Loucy (cell line): ENCODE results near the gene PCID2.

Experiments used
- H2AFZ ChIP-seq: fragments of 200-600 bp; sonication (generic); 2 replicates; pipeline ENCODE4 v1.6.0; 2016; ENCODE audit warnings: antibody characterized with exemption, mild to moderate bottlenecking, low read length, moderate library complexity
- H3F3A ChIP-seq: fragments of 200-600 bp; 2 replicates; pipeline ENCODE4 v1.6.0; 2016; ENCODE audit warnings: antibody characterized with exemption, low read depth, mild to moderate bottlenecking
- H3K27me3 ChIP-seq: fragments of 200-600 bp; sonication (generic); 2 replicates; pipeline ENCODE4 v1.6.1; 2014; ENCODE audit warnings: low read length, mild to moderate bottlenecking; ENCODE audit not compliant: insufficient read depth, poor library complexity, severe bottlenecking
- H3K36me3 ChIP-seq: fragments of 200-600 bp; sonication (generic); 2 replicates; pipeline ENCODE4 v1.6.1; 2016; ENCODE audit warnings: low read length; ENCODE audit not compliant: insufficient read depth
- H3K4me1 ChIP-seq: fragments of 200-600 bp; sonication (generic); 2 replicates; pipeline ENCODE4 v1.5.1; 2014; ENCODE audit warnings: low read length, mild to moderate bottlenecking; ENCODE audit not compliant: insufficient read depth, poor library complexity, severe bottlenecking
- H3K4me2 ChIP-seq: fragments of 200-600 bp; sonication (generic); 2 replicates; pipeline ENCODE4 v1.6.0; 2014; ENCODE audit warnings: antibody characterized with exemption, low read length, low read depth, mild to moderate bottlenecking; ENCODE audit not compliant: poor library complexity, severe bottlenecking
- H3K4me3 ChIP-seq: fragments of 200-600 bp; sonication (generic); 2 replicates; pipeline ENCODE4 v1.5.1; 2014; ENCODE audit warnings: low read length, mild to moderate bottlenecking, mixed read lengths; ENCODE audit not compliant: poor library complexity, severe bottlenecking
- H3K79me2 ChIP-seq: fragments of 200-600 bp; sonication (generic); 2 replicates; pipeline ENCODE4 v1.6.1; 2014; ENCODE audit warnings: low read length; ENCODE audit not compliant: insufficient read depth
- H3K9ac ChIP-seq: fragments of 200-600 bp; sonication (generic); 2 replicates; pipeline ENCODE4 v1.6.0; 2014; ENCODE audit warnings: mild to moderate bottlenecking, low read depth, low read length, moderate library complexity; ENCODE audit not compliant: poor library complexity, severe bottlenecking
- H3K9me2 ChIP-seq: fragments of 200-600 bp; sonication (generic); replicated peaks from 2 replicates; pipeline ENCODE4 v1.6.1; 2016; ENCODE audit warnings: low read depth, low read length, mixed read lengths
- H3K9me3 ChIP-seq: fragments of 200-600 bp; sonication (generic); 2 replicates; pipeline ENCODE4 v1.6.1; 2014; ENCODE audit warnings: mild to moderate bottlenecking, antibody characterized with exemption, low read length, low read depth; ENCODE audit not compliant: insufficient read depth
- H4K20me1 ChIP-seq: fragments of 200-600 bp; sonication (generic); 2 replicates; pipeline ENCODE4 v1.6.0; 2014; ENCODE audit warnings: antibody characterized with exemption, low read length, mild to moderate bottlenecking; ENCODE audit not compliant: insufficient read depth, poor library complexity, severe bottlenecking
- EZH2phosphoT487 ChIP-seq: fragments of 200-600 bp; IDR thresholded peaks from 2 replicates; pipeline ENCODE4 v1.6.1; 2018; ENCODE audit warnings: antibody characterized with exemption, mild to moderate bottlenecking, moderate library complexity, borderline replicate concordance
- TF ChIP-seq, protein P1 (sequence below): fragments of 200-600 bp; sonication (generic); conservative IDR thresholded peaks from 2 replicates; pipeline ENCODE4 v1.5.1; 2014; ENCODE audit warnings: mild to moderate bottlenecking, antibody characterized with exemption, low read length

PCID2 gene

DNA sequence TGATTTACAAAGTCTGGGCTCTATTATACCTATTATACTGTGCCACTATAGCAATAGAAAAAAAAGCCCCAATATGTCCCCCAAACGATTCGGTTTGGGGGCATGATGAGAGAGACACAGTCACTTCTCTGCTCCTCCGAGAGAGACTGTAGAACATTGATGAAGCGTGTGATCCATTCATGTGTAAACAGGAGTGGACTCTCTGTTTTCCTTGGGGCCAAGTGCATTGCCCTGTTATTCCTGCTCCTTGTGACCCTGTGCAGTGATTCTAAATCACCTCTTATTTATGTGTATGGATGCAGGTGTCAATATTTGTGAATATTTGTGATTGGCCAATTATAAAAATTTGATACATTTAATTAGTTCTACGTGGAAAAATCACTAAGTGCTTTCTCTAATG is 68.9 kb downstream of the PCID2 start:
- no peaks in the 10 kb centered on the region for H3K27me3 ChIP-seq
- H2AFZ ChIP-seq = no peak overlapping the region
- no peak overlapping the region for H3K4me2 ChIP-seq
- H3K79me2 ChIP-seq = no peaks in the 10 kb centered on the region
- no peaks in the 10 kb centered on the region for H3F3A ChIP-seq
- H3K4me3 ChIP-seq = no peak overlapping the region
- H3K9me2 ChIP-seq = no peaks in the 10 kb centered on the region
- H3K9ac ChIP-seq = no peak overlapping the region
- H3K9me3 ChIP-seq = no peaks in the 10 kb centered on the region
- H3K4me1 ChIP-seq = no peaks in the 10 kb centered on the region
- H3K36me3 ChIP-seq = no peaks in the 10 kb centered on the region
- no peak for TF ChIP-seq EZH2phosphoT487
- TF ChIP-seq, protein P1, sequence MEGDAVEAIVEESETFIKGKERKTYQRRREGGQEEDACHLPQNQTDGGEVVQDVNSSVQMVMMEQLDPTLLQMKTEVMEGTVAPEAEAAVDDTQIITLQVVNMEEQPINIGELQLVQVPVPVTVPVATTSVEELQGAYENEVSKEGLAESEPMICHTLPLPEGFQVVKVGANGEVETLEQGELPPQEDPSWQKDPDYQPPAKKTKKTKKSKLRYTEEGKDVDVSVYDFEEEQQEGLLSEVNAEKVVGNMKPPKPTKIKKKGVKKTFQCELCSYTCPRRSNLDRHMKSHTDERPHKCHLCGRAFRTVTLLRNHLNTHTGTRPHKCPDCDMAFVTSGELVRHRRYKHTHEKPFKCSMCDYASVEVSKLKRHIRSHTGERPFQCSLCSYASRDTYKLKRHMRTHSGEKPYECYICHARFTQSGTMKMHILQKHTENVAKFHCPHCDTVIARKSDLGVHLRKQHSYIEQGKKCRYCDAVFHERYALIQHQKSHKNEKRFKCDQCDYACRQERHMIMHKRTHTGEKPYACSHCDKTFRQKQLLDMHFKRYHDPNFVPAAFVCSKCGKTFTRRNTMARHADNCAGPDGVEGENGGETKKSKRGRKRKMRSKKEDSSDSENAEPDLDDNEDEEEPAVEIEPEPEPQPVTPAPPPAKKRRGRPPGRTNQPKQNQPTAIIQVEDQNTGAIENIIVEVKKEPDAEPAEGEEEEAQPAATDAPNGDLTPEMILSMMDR = no peak
- H4K20me1 ChIP-seq = no peaks in the 10 kb centered on the region

DNA sequence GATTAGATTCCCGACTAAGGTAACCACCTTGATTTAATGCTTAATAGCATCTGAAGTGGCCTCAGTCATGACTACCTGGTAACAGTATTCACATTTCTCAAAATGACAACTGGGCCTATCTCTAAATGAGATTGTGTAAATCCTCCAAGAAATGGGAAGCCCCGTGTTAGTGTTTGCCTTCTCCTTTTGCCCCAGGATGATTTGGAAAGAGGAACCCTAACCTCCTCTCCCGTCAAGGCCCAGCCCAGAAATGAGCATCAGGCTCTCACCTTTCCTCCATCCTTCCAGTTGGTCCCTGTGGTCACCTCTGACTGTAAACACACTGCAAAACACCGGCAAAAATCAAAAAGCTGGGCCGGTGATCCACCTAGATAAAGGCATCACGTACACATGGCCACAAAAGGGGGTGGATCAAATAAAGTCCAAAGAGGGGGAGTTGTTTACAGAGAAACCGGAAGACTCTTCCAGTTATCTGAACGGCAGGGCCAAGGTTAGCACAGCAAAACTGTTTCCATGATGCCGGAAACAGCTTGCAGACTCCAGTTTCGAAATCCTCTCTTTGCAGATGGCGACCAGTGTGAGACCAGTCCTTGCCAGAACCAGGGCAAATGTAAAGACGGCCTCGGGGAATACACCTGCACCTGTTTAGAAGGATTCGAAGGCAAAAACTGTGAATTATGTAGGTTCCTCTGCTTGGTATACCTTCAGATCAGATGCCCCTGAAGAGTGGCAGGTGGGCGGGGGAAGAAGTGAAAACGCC is 69.5 kb downstream of the PCID2 start:
- Histone ChIP-seq H2AFZ (no peak overlapping the region), H3K27me3 (no peaks in the 10 kb centered on the region), H3K4me2 (no peak overlapping the region)

DNA sequence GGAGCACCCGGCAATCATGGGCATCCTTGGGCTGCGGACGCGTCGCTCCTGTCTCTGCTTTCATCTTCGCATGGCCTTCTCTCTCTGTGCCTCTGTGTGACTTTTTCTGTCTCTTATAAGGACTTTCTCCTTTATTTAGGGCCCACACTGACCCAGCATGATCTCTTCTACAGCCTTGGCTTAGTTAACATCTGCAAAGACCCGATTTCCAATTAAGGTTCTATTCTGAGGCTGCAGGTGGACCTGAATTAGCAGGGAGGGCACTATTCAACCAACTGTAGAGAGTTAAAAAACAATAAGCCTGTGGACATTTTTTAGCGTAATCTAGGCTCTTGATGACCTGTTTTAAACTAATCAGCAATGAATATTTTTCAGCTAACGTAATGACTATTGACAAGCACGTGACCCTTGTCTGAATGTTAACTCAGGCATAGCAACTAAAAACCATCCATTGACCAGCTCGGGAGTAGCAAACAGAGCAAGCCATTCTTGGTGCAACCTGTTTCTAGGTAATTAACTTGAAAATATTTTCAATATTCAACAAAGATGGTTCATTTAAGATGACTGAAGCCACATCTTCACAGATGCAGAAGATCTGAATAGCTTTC is 70.7 kb downstream of the PCID2 start:
- Histone ChIP-seq H3K4me2 (no peak overlapping the region), H3K4me1 (no peaks in the 10 kb centered on the region), H3K9me2 (no peaks in the 10 kb centered on the region), H3K79me2 (no peaks in the 10 kb centered on the region), H3K9ac (no peak overlapping the region), H3K9me3 (no peaks in the 10 kb centered on the region), H3F3A (no peaks in the 10 kb centered on the region), H2AFZ (no peak overlapping the region), H4K20me1 (no peaks in the 10 kb centered on the region), H3K4me3 (no peak overlapping the region), H3K36me3 (no peaks in the 10 kb centered on the region), H3K27me3 (no peaks in the 10 kb centered on the region)
- TF ChIP-seq, protein P1 = no peak
- no peak for TF ChIP-seq EZH2phosphoT487

More for the DNA sequence above, 69.5 kb downstream of the PCID2 start:
- no peaks in the 10 kb centered on the region for H4K20me1 ChIP-seq
- H3K9me2 ChIP-seq = no peaks in the 10 kb centered on the region
- no peaks in the 10 kb centered on the region for H3K4me1 ChIP-seq
- TF ChIP-seq, protein P1 = no peak
- no peak for TF ChIP-seq EZH2phosphoT487
- no peak overlapping the region for H3K9ac ChIP-seq
- no peak overlapping the region for H3K4me3 ChIP-seq
- H3K36me3 ChIP-seq = no peaks in the 10 kb centered on the region
- H3K9me3 ChIP-seq = no peaks in the 10 kb centered on the region
- no peaks in the 10 kb centered on the region for H3K79me2 ChIP-seq
- no peaks in the 10 kb centered on the region for H3F3A ChIP-seq
